Central memory CD8-positive, alpha-beta T cell (primary cell): ENCODE results near the gene PRODH.
"Not testable (repeated sequence)": the region's sequence is repeated elsewhere in the genome, so short reads cannot be mapped to it uniquely, and the experiment has no call there.

Source experiments
- ATAC-seq: fragments of 150-1000 bp; cut with Tn5 transposase; replicated peaks from 2 replicates; pipeline ENCODE4 v1.10.0; 2022; ENCODE audit warnings: mild to moderate bottlenecking, moderate FRiP score, moderate number of reproducible peaks; ENCODE audit not compliant: poor library complexity, severe bottlenecking; ENCODE audit errors: extremely low read depth
- DNase-seq, 2 donors: peaks; one replicate each; pipeline ENCODE4 v3.0.0; 2021; ENCODE audit warnings: low spot score in 2 of 2
- H3K27ac Mint-ChIP-seq: one replicate; pipeline ENCODE4 v1.8.0; 2022; ENCODE audit warnings: low read depth, mild to moderate bottlenecking, moderate library complexity, mixed read lengths
- H3K27me3 Mint-ChIP-seq: one replicate; pipeline ENCODE4 v1.8.0; 2022; ENCODE audit warnings: mixed read lengths
- H3K36me3 Mint-ChIP-seq: one replicate; pipeline ENCODE4 v1.8.0; 2022; ENCODE audit warnings: mild to moderate bottlenecking, moderate library complexity, mixed read lengths; ENCODE audit not compliant: insufficient read depth
- H3K4me1 Mint-ChIP-seq: one replicate; pipeline ENCODE4 v1.8.0; 2022; ENCODE audit warnings: mixed read lengths
- H3K4me3 Mint-ChIP-seq: one replicate; pipeline ENCODE4 v1.8.0; 2022; ENCODE audit warnings: mild to moderate bottlenecking, moderate library complexity, mixed read lengths
- H3K9me3 Mint-ChIP-seq: one replicate; pipeline ENCODE4 v1.8.0; 2022; ENCODE audit warnings: mixed read lengths

Gene PRODH

DNA sequence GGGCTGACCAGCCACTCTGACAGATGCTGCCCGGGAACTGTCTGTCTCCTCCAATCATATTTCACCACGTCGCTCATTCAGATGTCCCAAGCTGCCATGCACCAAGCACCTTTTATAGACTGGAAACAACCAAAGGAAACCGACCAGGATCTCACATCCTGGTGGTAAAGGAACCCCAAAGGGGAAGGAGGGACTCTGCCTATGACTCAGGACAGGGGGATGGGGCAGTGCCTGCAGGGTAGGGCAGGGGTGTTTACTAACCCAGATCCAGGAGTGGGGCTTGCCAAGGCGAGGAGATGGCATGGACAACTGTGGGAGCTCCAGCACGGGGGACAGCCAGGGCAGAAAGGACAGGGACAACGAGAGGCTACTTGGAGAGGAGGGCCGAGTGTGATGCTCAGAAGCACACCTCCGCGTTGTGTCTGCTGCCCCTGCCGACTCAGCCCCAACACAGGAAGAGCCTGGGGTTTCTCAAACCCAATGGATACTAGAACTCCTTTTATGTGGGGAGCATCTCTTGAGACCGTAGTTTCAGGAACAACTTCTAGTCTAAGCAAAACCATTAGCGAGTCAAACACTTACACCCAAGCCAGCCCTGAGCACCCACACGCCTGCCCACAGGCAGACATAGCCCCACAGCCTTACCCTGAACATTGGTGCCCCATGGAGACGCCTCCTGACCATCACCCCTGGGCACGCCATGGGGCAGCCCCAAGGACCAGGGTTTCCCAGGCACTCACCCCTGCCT lies 4.0 kb downstream of the PRODH start:
- no peak for ATAC-seq
- DNase-seq, result no peak
- H3K9me3 Mint-ChIP-seq, result no peaks in the 10 kb centered on the region
- H3K4me3 Mint-ChIP-seq, result no peak overlapping the region
- H3K27me3 Mint-ChIP-seq, result no peaks in the 10 kb centered on the region
- no peaks in the 10 kb centered on the region for H3K36me3 Mint-ChIP-seq
- no peaks in the 10 kb centered on the region for H3K4me1 Mint-ChIP-seq
- H3K27ac Mint-ChIP-seq, result no peak overlapping the region

GRCh38 chr22:18929459-18929858 lies 6.6 kb downstream of the PRODH start:
- H3K4me3 Mint-ChIP-seq, result no peak overlapping the region
- H3K36me3 Mint-ChIP-seq, result no peaks in the 10 kb centered on the region
- no peaks in the 10 kb centered on the region for H3K4me1 Mint-ChIP-seq
- ATAC-seq, result no peak
- no peaks in the 10 kb centered on the region for H3K27me3 Mint-ChIP-seq
- no peak for DNase-seq
- H3K27ac Mint-ChIP-seq, result no peak overlapping the region
- H3K9me3 Mint-ChIP-seq, result no peaks in the 10 kb centered on the region

DNA sequence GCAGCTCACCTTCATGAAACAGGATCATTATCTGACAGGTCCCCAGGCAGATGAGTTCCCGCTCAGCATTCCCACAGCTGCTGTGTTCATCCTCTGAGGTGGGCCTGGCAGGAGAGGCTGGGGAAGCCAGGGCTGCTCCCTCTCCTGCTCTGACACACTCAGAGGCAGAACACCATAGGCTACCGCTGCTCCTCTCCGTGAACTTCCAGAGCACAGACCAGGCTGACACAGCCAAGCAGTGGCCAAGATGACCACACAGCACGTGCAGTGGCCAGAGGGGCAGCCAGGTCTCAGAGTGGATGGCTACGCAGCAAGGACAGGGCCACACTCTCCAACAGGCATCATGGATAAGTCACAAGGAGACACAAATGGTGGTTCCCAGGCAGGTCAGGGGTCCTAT lies 8.5 kb downstream of the PRODH start:
- no peak for ATAC-seq
- Mint-ChIP-seq H3K27ac (no peak overlapping the region), H3K4me1 (no peaks in the 10 kb centered on the region), H3K9me3 (no peaks in the 10 kb centered on the region), H3K27me3 (no peaks in the 10 kb centered on the region), H3K4me3 (no peak overlapping the region), H3K36me3 (no peaks in the 10 kb centered on the region)
- DNase-seq, result no peak

DNA sequence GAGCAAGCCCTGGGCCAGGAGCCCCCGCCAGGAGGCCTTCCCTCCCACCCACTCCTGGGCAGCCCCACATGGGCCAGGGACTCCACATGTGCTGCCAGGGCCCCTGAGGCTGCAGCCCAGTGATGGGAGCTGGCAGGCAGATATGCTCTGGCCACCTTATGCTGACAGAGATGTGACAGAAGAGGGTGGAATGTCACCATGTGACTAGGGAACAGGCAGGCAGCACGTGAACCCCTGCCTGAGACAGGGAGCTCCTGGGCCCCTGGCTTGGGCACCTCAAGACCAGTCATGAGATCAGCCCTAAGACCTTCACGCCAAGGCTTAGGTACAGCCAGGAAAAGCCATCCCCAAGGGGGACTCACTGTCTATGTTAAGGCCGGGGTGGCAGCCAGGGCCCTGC lies 9.1 kb downstream of the PRODH start:
- no peaks in the 10 kb centered on the region for H3K36me3 Mint-ChIP-seq
- no peaks in the 10 kb centered on the region for H3K27me3 Mint-ChIP-seq
- ATAC-seq (no peak), DNase-seq (no peak)
- no peaks in the 10 kb centered on the region for H3K9me3 Mint-ChIP-seq
- no peaks in the 10 kb centered on the region for H3K4me1 Mint-ChIP-seq
- H3K4me3 Mint-ChIP-seq, result no peak overlapping the region
- H3K27ac Mint-ChIP-seq, result no peak overlapping the region

DNA sequence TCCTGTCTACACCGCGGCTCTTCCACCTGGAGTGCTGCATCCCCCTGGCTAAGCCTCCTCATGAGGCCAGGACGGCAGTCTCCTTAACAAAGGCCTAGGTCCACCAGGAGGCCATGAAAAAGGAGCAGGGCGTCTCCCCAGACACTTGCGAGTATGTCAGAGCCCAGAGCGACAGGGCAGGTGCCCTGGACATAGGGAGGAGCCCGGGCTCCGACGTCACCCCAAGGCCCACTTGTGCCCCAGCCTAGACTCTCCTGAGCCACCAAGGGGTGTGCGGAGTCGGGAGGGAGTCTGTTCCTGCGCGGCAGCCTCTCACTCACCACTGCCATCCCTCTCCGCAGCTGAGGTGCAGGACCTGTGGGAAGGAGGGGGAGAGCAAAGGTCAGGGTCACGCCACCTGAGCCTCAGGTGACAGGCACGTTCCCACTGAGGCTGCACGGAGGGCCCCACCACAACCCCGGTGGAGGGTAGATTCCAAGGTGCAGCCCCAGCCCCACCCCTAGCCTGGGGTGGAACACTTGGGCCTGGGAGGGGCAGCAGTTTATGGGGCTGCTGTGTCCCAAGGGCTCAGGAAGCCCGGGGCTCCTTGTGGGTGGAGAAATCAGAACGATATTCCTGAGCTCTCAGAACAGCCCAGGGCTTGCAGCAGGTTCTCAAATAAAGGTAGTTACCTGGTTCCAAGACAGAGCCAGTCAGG lies 10.6 kb downstream of the PRODH start:
- DNase-seq (no peak), ATAC-seq (no peak)
- H3K27ac Mint-ChIP-seq, result no peak overlapping the region
- no peak overlapping the region for H3K4me3 Mint-ChIP-seq
- no peaks in the 10 kb centered on the region for H3K9me3 Mint-ChIP-seq
- H3K4me1 Mint-ChIP-seq, result no peaks in the 10 kb centered on the region
- no peaks in the 10 kb centered on the region for H3K36me3 Mint-ChIP-seq
- H3K27me3 Mint-ChIP-seq, result no peaks in the 10 kb centered on the region

DNA sequence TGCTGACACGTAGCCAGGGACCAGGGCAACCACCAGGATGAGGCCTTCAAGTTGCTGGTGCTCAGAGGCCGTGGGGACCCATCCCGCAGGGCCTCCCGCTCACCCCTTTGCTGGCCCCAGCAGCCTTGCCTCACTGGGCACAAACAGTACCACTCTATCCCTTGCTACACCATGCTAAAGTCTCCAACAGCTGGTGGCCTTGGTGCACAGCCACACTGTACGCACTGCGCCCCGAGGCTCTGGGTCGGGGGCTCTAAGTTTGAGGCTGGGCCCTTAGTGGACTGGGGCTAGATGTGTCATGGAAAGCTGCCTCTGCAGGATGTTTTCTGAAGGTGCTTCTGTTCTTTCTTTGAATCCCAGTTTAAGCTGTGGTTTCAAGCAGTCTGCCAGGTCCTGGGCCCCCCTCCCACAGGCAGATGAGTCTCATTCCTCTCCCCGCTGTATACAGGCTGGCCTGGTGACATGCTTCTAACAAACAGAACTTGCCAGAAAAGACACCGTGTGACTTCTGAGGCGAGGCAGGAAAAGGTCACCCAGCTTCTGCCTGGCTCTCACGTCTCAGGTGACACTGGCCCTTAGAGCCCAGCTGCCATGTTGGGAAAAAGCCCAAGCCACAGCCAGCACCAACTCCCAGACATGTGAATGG lies 15.7 kb downstream of the PRODH start:
- not testable (repeated sequence) for H3K36me3 Mint-ChIP-seq, H3K4me3 Mint-ChIP-seq, H3K27ac Mint-ChIP-seq, H3K4me1 Mint-ChIP-seq, ATAC-seq, H3K9me3 Mint-ChIP-seq, H3K27me3 Mint-ChIP-seq, DNase-seq

DNA sequence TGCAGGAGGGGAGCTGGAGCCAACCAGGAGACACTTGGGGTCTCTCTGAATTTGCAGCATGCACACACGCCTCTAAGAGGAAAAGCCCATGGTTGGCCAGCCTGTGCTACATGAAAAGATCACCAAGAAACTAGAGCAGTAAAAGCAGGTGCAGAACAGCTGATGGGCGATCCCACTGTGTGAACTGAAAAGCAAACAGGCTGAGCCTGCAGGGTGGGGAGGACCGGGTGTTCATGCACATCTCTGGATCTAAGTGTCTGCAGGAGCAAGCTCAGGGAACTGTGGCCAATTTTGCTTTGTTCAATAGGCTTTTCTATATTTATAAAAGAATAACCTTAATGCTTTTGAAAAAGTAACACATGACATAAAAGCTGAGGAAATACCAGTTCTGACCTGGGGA lies 18.3 kb downstream of the PRODH start:
- not testable (repeated sequence) for H3K27me3 Mint-ChIP-seq

GRCh38 chr22:18915550-18915949 lies 20.5 kb downstream of the PRODH start:
- not testable (repeated sequence) for ATAC-seq, H3K4me3 Mint-ChIP-seq, H3K27me3 Mint-ChIP-seq, H3K4me1 Mint-ChIP-seq, H3K9me3 Mint-ChIP-seq, H3K36me3 Mint-ChIP-seq, DNase-seq, H3K27ac Mint-ChIP-seq

More for the DNA sequence above, 18.3 kb downstream of the PRODH start:
- not testable (repeated sequence) for DNase-seq, H3K4me3 Mint-ChIP-seq, H3K9me3 Mint-ChIP-seq, H3K36me3 Mint-ChIP-seq, H3K4me1 Mint-ChIP-seq, ATAC-seq, H3K27ac Mint-ChIP-seq

DNA sequence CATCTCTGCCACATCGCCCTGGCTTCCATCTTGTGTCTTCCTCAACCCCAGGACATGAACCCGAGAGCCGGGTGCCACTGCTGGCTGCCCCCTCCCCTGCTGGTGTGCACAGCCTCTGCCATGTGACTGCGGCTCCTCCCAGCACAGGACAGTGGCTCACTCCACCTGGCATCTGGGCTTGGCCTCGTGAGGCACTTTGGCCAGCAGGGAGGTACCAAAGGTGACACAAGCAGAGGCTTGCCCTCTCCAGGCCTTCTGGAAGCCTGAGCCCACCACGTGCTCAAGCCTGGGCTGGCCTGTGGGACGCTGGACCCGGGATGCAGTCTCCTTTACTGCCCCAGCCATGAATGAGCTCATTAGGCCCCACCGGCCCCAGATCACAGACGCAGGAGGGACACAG lies 21.5 kb downstream of the PRODH start:
- H3K4me3 Mint-ChIP-seq, DNase-seq, H3K9me3 Mint-ChIP-seq, H3K4me1 Mint-ChIP-seq, ATAC-seq, H3K36me3 Mint-ChIP-seq, H3K27ac Mint-ChIP-seq, H3K27me3 Mint-ChIP-seq: not testable (repeated sequence)

DNA sequence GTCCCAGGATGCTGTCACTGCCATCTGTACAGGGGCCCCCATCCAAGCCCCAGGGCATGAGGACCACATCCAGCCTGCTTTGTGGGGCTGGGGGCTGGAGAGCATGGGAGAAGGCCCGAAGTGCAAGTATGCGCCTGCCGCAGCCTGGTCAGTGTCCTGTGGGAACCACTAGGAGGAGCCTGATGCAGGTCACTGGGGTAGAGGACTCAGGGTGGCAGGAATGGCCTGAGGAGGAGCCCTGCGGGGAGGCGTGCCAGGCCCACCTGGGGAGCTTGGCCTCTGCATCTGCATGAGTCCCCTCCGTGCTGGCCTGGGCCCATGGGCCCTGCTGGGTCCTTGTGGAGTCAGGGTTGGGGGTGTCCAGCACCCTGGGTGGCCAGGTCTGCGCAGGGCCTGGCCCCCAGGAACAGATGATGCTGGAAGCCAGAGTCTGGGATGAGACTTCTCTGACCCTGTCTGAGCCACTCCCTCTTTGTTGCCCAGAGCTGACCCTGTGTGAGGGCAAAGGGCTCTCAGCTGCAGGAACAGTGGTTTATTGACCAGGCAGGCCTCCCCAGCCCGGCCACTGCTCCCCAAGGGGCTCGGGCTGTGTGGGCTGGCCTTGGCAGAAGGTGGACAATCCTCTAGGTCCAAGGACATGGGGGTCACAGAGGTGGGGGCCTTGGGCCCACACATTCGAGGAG lies 23.7 kb downstream of the PRODH start:
- H3K36me3 Mint-ChIP-seq, H3K27me3 Mint-ChIP-seq, DNase-seq: not testable (repeated sequence)

DNA sequence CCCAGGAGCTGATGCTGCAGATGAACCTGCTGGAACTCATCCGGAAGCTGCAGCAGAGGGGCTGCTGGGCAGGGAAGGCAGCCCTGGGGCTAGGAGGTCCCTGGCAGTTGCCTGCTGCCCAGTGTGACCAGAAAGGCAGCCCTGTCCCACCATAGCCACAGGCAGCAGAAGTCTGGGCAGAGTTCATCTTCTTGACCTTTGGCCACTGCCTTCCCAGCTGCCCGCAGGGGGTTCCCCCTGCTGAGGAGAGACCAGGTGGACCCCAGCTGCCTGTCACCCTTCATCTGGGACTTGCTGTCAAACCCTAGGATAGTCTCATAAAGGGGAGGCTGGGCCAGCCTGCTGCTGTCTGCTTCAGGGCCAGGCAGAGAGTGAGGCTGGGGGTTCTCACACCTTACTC lies 24.6 kb downstream of the PRODH start:
- H3K9me3 Mint-ChIP-seq, H3K4me1 Mint-ChIP-seq, H3K27me3 Mint-ChIP-seq, ATAC-seq, H3K27ac Mint-ChIP-seq, H3K4me3 Mint-ChIP-seq, H3K36me3 Mint-ChIP-seq, DNase-seq: not testable (repeated sequence)

More for the DNA sequence above, 23.7 kb downstream of the PRODH start:
- not testable (repeated sequence) for H3K9me3 Mint-ChIP-seq, H3K27ac Mint-ChIP-seq, H3K4me3 Mint-ChIP-seq, H3K4me1 Mint-ChIP-seq, ATAC-seq

DNA sequence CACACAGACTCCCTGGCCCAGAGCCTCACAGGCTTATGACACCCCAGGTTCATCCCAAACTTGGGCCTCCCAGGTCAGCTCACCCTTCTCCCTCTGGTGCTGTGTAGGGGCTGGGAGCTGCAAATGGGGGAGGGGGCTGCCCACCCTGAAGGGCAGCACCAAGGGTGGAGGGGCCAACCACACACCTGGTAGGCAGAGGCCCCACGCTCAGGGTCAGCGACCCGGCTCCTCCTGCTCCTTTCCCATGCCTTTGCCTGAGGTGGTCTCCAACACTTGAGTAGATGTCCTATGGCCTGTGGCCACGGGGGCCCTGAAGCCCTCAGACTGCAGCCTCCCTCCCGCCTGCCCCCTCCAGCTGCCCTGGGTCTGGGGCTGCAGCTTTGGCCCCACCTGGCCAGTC lies 26.5 kb downstream of the PRODH start:
- no peaks in the 10 kb centered on the region for H3K27me3 Mint-ChIP-seq
- no peaks in the 10 kb centered on the region for H3K36me3 Mint-ChIP-seq
- ATAC-seq, result no peak
- H3K4me3 Mint-ChIP-seq, result no peak overlapping the region
- no peaks in the 10 kb centered on the region for H3K4me1 Mint-ChIP-seq
- no peak overlapping the region for H3K27ac Mint-ChIP-seq
- DNase-seq, result no peak
- H3K9me3 Mint-ChIP-seq, result no peaks in the 10 kb centered on the region
